Panc1 (cell line): Measurements from ENCODE around the gene GDAP1L1. TPM values are rescaled to one million over a fixed set of nuclear protein-coding genes. Genes with fewer than 3 reads are reported as not detected.

Experiments used
- ATAC-seq: fragments of 200-7000 bp; cut with Tn5 transposase; 2 replicates; pipeline ENCODE4 v1.9.1; 2020; ENCODE audit warnings: mild to moderate bottlenecking, moderate library complexity
- BruUV-seq: library from RNA; stranded (reverse); fragments of 400-500 nt; replicated peaks from 2 replicates; lab custom pipeline; 2021; lab: Mats Ljungman, UMichigan
- CTCF ChIA-PET: fragments of 300-600 bp; sonication (Branson Sonifier 250); formaldehyde crosslinking; loops from one replicate; lab custom pipeline; 2022; ENCODE audit warnings: antibody characterized with exemption; lab: Charles Lee
- POLR2A ChIA-PET: fragments of 300-600 bp; sonication (Branson Sonifier 250); formaldehyde crosslinking; loops from one replicate; lab custom pipeline; 2022; ENCODE audit warnings: antibody characterized with exemption; lab: Charles Lee
- DNase-seq: peaks from one replicate; pipeline ENCODE4 v3.0.0-alpha.2; 2010; ENCODE audit warnings: low read depth, low spot score
- H3K27ac ChIP-seq: 2 replicates; pipeline ENCODE4 v1.5.1; 2011; ENCODE audit warnings: mild to moderate bottlenecking, low read length, inconsistent platforms
- H3K27me3 ChIP-seq: fragments of 200-500 bp; sonication (Bioruptor generic); 2 replicates; pipeline ENCODE4 v1.6.0; 2014; ENCODE audit warnings: low read length, inconsistent platforms; ENCODE audit not compliant: control insufficient read depth, insufficient read depth
- H3K36me3 ChIP-seq: fragments of 200-500 bp; sonication (Bioruptor generic); 2 replicates; pipeline ENCODE4 v1.5.1; 2014; ENCODE audit warnings: inconsistent platforms, mild to moderate bottlenecking, low read length, moderate library complexity; ENCODE audit not compliant: control insufficient read depth, insufficient read depth
- H3K4me1 ChIP-seq: 2 replicates; pipeline ENCODE4 v1.5.1; 2011; ENCODE audit warnings: inconsistent platforms, mild to moderate bottlenecking, low read length, moderate library complexity; ENCODE audit not compliant: control insufficient read depth, insufficient read depth
- H3K4me3 ChIP-seq, 2 experiments: 2 replicates each; pipeline ENCODE4 v1.5.1; 2011 to 2012; ENCODE audit warnings: low read depth in 2 of 2, low read length in 2 of 2, mild to moderate bottlenecking in 2 of 2, inconsistent platforms in 1 of 2, moderate library complexity in 1 of 2
- H3K9me3 ChIP-seq: fragments of 200-500 bp; sonication (Bioruptor generic); 2 replicates; pipeline ENCODE4 v1.5.1; 2014; ENCODE audit warnings: low read depth, mild to moderate bottlenecking, inconsistent platforms, low read length, moderate library complexity; ENCODE audit not compliant: control insufficient read depth, insufficient read depth
- POLR2AphosphoS5 ChIP-seq: IDR thresholded peaks from 2 replicates; pipeline ENCODE4 v1.6.1; 2012; ENCODE audit warnings: mild to moderate bottlenecking, low read depth, low read length, moderate library complexity
- REST ChIP-seq, 2 experiments: IDR thresholded peaks; 2 replicates each; pipeline ENCODE4 v1.6.1; 2011 to 2012; ENCODE audit warnings: low read depth in 2 of 2, control low read depth in 1 of 2, low read length in 1 of 2, mild to moderate bottlenecking in 1 of 2, moderate library complexity in 1 of 2; ENCODE audit not compliant: insufficient read depth in 1 of 2
- SIN3A ChIP-seq: IDR thresholded peaks from 2 replicates; pipeline ENCODE4 v1.6.1; 2012; ENCODE audit warnings: low read depth, mild to moderate bottlenecking, low read length, moderate library complexity, borderline replicate concordance; ENCODE audit not compliant: insufficient read depth
- TCF7L2 ChIP-seq: IDR thresholded peaks from 2 replicates; pipeline ENCODE4 v1.6.1; 2011; ENCODE audit warnings: mild to moderate bottlenecking, low read depth, low read length, inconsistent platforms
- in situ Hi-C: cut with HindIII; loops from 2 replicates; pipeline ENCODE4 v1.10.0; 2016; ENCODE audit warnings: low sequenced_read_pairs, low pct_unique_long_range_greater_than_20kb
- intact Hi-C: fragments of 100-400 bp; cut with micrococcal nuclease; formaldehyde crosslinking; loops from one replicate; pipeline ENCODE4 v1.10.0; 2022; ENCODE audit not compliant: unreplicated experiment
- total RNA-seq: library from RNA; stranded (reverse); gene quantifications from one replicate; pipeline ENCODE4 v1.2.1, GENCODE V29; 2021; ENCODE audit not compliant: unreplicated experiment
- TF ChIP-seq, protein P1 (sequence below): fragments of 450-650 bp; IDR thresholded peaks from 2 replicates; pipeline ENCODE4 v1.5.1; 2017; ENCODE audit warnings: mild to moderate bottlenecking

GDAP1L1 gene
- total RNA-seq, 1 experiment from 2014 or later: not detected

DNA sequence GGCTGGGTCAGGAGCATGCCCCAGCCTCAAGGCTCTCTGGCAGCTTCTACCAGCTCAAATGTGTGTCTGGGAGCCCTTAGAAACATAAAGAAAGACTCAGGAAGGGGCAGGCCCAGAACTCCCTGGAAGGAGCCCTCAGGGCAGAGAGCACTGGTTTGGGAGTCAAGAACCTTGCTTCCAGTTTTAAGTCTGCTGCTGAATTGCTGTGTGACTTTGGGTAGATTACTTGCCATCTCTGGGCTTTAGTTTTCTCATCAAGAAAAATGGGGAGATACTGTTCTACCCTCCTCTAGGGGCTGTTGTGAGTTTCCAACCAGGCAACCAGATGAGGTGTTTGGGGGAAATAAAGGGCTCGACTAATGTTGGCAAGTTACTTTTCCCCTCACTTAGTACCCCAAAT is 8.8 kb downstream of the GDAP1L1 start:
- H3K27me3 ChIP-seq: no peaks in the 10 kb centered on the region
- POLR2A ChIA-PET: interaction anchor here (0.6 kb wide), 1 partner anchor 213 kb away, joined by 12 read pairs; no protein-coding TSS in a partner anchor
- no TSS peak for BruUV-seq
- no peaks in the 10 kb centered on the region for H3K36me3 ChIP-seq
- CTCF ChIA-PET: no interaction called here
- no peaks in the 10 kb centered on the region for H3K9me3 ChIP-seq
- H3K4me1 ChIP-seq: no peaks in the 10 kb centered on the region
- TF ChIP-seq TCF7L2 (no peak), REST (IDR thresholded peaks at IDR 0.05; ENCODE audit: insufficient read depth in 1 of 2, low read depth in 2 of 2, low read length in 1 of 2) (no peak), POLR2AphosphoS5 (no peak), SIN3A (no peak)
- TF ChIP-seq, protein P1, sequence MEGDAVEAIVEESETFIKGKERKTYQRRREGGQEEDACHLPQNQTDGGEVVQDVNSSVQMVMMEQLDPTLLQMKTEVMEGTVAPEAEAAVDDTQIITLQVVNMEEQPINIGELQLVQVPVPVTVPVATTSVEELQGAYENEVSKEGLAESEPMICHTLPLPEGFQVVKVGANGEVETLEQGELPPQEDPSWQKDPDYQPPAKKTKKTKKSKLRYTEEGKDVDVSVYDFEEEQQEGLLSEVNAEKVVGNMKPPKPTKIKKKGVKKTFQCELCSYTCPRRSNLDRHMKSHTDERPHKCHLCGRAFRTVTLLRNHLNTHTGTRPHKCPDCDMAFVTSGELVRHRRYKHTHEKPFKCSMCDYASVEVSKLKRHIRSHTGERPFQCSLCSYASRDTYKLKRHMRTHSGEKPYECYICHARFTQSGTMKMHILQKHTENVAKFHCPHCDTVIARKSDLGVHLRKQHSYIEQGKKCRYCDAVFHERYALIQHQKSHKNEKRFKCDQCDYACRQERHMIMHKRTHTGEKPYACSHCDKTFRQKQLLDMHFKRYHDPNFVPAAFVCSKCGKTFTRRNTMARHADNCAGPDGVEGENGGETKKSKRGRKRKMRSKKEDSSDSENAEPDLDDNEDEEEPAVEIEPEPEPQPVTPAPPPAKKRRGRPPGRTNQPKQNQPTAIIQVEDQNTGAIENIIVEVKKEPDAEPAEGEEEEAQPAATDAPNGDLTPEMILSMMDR: no peak
- intact Hi-C loops: no loop called here
- in situ Hi-C loops: no loop called here
- H3K4me3 ChIP-seq: no peak overlapping the region
- ATAC-seq (no peak), DNase-seq (no peak)
- H3K27ac ChIP-seq: no peak overlapping the region

DNA sequence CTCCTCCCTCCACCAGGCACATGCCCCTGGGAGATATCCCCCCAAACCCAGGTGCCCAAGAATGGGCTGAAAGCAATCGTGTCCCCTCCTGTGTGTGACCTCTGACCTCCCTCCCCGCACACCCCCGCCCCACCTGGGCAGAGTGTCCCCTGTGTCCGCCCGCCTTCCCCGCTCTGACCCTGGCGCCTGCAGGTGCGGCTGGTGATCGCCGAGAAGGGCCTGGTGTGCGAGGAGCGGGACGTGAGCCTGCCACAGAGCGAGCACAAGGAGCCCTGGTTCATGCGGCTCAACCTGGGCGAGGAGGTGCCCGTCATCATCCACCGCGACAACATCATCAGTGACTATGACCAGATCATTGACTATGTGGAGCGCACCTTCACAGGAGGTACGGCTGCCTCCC is 9.9 kb downstream of the GDAP1L1 start:
- H3K9me3 ChIP-seq: no peaks in the 10 kb centered on the region
- no peak for ATAC-seq
- intact Hi-C loops: no loop called here
- DNase-seq: no peak
- ChIA-PET CTCF (no interaction called here), POLR2A (no interaction called here)
- H3K36me3 ChIP-seq: no peaks in the 10 kb centered on the region
- no peak for TF ChIP-seq SIN3A
- TF ChIP-seq REST (IDR thresholded peaks at IDR 0.05; ENCODE audit: insufficient read depth in 1 of 2, low read depth in 2 of 2, low read length in 1 of 2): no peak
- TF ChIP-seq, protein P1: no peak
- TF ChIP-seq POLR2AphosphoS5: no peak
- no peak for TF ChIP-seq TCF7L2
- no peaks in the 10 kb centered on the region for H3K4me1 ChIP-seq
- in situ Hi-C loops: no loop called here
- H3K27me3 ChIP-seq: no peaks in the 10 kb centered on the region
- BruUV-seq: no TSS peak
- no peak overlapping the region for H3K27ac ChIP-seq
- no peak overlapping the region for H3K4me3 ChIP-seq
